Astrocyte (in vitro differentiated cells and primary cell): ENCODE measurements around the gene TMOD3.

Source experiments
- CTCF ChIP-seq: IDR thresholded peaks from 2 replicates; pipeline ENCODE4 v1.5.1; 2011; ENCODE audit warnings: low read depth, mild to moderate bottlenecking, inconsistent platforms, low read length, moderate library complexity; ENCODE audit not compliant: insufficient read depth
- EZH2 ChIP-seq: IDR thresholded peaks from 2 replicates; pipeline ENCODE4 v1.6.1; 2012; ENCODE audit warnings: mild to moderate bottlenecking, low read length, inconsistent platforms; ENCODE audit not compliant: insufficient read depth

DNA sequence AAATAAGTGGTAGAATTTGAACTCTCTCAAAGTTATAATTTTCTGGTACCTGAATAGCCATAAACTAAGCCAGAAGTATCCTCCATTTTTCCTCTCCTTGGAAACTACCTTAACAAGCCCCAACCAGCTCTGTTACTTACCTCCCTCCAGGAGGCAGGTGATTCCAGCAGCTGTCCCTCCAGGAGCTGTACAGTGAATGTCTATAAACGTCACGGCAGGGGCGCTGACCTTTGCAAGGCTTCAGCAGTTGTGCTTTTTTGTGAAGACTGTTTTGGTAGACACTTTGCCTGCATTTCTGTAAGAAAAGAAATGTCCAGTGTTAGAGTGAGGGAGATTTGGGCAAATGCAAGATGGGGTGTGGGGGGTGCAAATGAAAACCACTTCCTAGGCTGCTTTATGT is 75.0 kb downstream of the TMOD3 start:
- TF ChIP-seq CTCF (no peak), EZH2 (no peak)
